HepG2 (cell line): ENCODE measurements around the gene CLIC3. TPM values are rescaled to one million over a fixed set of nuclear protein-coding genes. Genes with fewer than 3 reads are reported as not detected.

Experiments used
- ATAC-seq: fragments of 200-7000 bp; cut with Tn5 transposase; 3 replicates; pipeline ENCODE4 v1.9.1; 2020; ENCODE audit warnings: mild to moderate bottlenecking, moderate library complexity
- BruUV-seq: library from RNA; stranded (reverse); fragments of 400-500 nt; replicated peaks from 2 replicates; lab custom pipeline; 2021; lab: Mats Ljungman, UMichigan
- CTCF ChIA-PET: fragments of 300-600 bp; formaldehyde crosslinking; extraction: SDS; loops from one replicate; lab custom pipeline; 2021; ENCODE audit warnings: low total read pairs, inconsistent platforms, low intra/inter-chr PET ratio; lab: Yijun Ruan, JAX
- POLR2A ChIA-PET: fragments of 350-600 bp; sonication (Branson Sonifier 250); formaldehyde crosslinking; loops from one replicate; lab custom pipeline; 2020; ENCODE audit warnings: antibody characterized with exemption, inconsistent platforms; lab: Yijun Ruan, JAX
- DNase-seq: peaks from one replicate; pipeline ENCODE4 v3.0.0-alpha.2; 2015; ENCODE audit warnings: low spot score
- FAIRE-seq: peaks from 3 replicates; lab custom pipeline; 2011; peaks lifted over from hg19 to GRCh38; lab: Jason Lieb, UNC
- H2AFZ ChIP-seq: one replicate; pipeline ENCODE4 v1.6.1; 2011; ENCODE audit warnings: low read length, inconsistent platforms
- H3K27ac ChIP-seq: fragments of 300-600 bp; 3 replicates; pipeline ENCODE4 v1.8.0; 2011; ENCODE audit warnings: mixed run types, mild to moderate bottlenecking, mixed read lengths, low read length, inconsistent platforms; ENCODE audit not compliant: insufficient read depth; ENCODE audit errors: extremely low read length
- H3K27me3 ChIP-seq, 2 experiments: fragments of 200-600 bp in 1 of 2; 2 replicates in 1 of 2; 3 replicates in 1 of 2; pipeline versions ENCODE4 v1.6.0 to v1.8.0; 2011; ENCODE audit warnings: low read length in 2 of 2, mild to moderate bottlenecking in 2 of 2, moderate library complexity in 2 of 2, inconsistent platforms in 1 of 2; ENCODE audit not compliant: insufficient read depth in 2 of 2, control insufficient read depth in 1 of 2
- H3K36me3 ChIP-seq, 2 experiments: fragments of 200-600 bp in 1 of 2; replicated peaks in 1 of 2; 2 replicates in 1 of 2; 3 replicates in 1 of 2; pipeline versions ENCODE4 v1.5.1 to v1.8.0; 2011; ENCODE audit warnings: low read length in 2 of 2, inconsistent platforms in 1 of 2; ENCODE audit not compliant: insufficient read depth in 2 of 2, control insufficient read depth in 1 of 2
- H3K4me1 ChIP-seq: 2 replicates; pipeline ENCODE4 v1.5.1; 2012; ENCODE audit warnings: low read length, inconsistent platforms; ENCODE audit not compliant: insufficient read depth
- H3K4me2 ChIP-seq: 2 replicates; pipeline ENCODE4 v1.6.0; 2011; ENCODE audit warnings: low read depth, low read length, inconsistent platforms
- H3K4me3 ChIP-seq, 3 experiments: fragments of 200-600 bp in 1 of 3; sonication (generic), shearing (Covaris generic) in 1 of 3; replicated peaks in 1 of 3; 2 replicates each; pipeline ENCODE4 v1.5.1; 2011 to 2016; ENCODE audit warnings: low read length in 3 of 3, inconsistent platforms in 2 of 3, low read depth in 2 of 3, mild to moderate bottlenecking in 2 of 3, control low read depth in 1 of 3, mixed read lengths in 1 of 3; ENCODE audit not compliant: insufficient read depth in 1 of 3
- H3K79me2 ChIP-seq: one replicate; pipeline ENCODE4 v1.6.1; 2011; ENCODE audit warnings: low read length, inconsistent platforms; ENCODE audit not compliant: insufficient read depth
- H3K9ac ChIP-seq: 2 replicates; pipeline ENCODE4 v1.6.0; 2011; ENCODE audit warnings: mild to moderate bottlenecking, low read depth, low read length, inconsistent platforms; ENCODE audit not compliant: insufficient read depth
- H3K9me3 ChIP-seq: 2 replicates; pipeline ENCODE4 v1.5.1; 2012; ENCODE audit warnings: mild to moderate bottlenecking, low read length
- H4K20me1 ChIP-seq: 2 replicates; pipeline ENCODE4 v1.6.0; 2011; ENCODE audit warnings: inconsistent platforms, mild to moderate bottlenecking, low read length, moderate library complexity; ENCODE audit not compliant: insufficient read depth
- CAMTA2 ChIP-seq: sonication (generic); formaldehyde crosslinking; IDR thresholded peaks from 2 replicates; pipeline ENCODE4 v1.4.0; 2020; ENCODE audit warnings: mild to moderate bottlenecking, missing genetic modification reagents, borderline replicate concordance
- DMTF1 ChIP-seq: sonication (generic); formaldehyde crosslinking; IDR thresholded peaks from 2 replicates; pipeline ENCODE4 v1.4.0; 2020; ENCODE audit warnings: mild to moderate bottlenecking, missing genetic modification reagents
- PRDM4 ChIP-seq: sonication (generic); formaldehyde crosslinking; IDR thresholded peaks from 2 replicates; pipeline ENCODE4 v1.9.0; 2021; ENCODE audit warnings: missing genetic modification reagents, borderline replicate concordance
- ZFP36L1 ChIP-seq: sonication (generic); formaldehyde crosslinking; IDR thresholded peaks from 2 replicates; pipeline ENCODE4 v1.8.0; 2022; ENCODE audit warnings: mild to moderate bottlenecking, missing genetic modification reagents, moderate library complexity
- ZSCAN22 ChIP-seq: sonication (generic); formaldehyde crosslinking; IDR thresholded peaks from 2 replicates; pipeline ENCODE4 v1.4.0; 2020; ENCODE audit warnings: mild to moderate bottlenecking, missing genetic modification reagents
- WGBS: methylation state at CpG from one replicate; pipeline ENCODE4 v1.1.6; 2017; ENCODE audit warnings: low lambda C conversion rate; 5-methylcytosine and 5-hydroxymethylcytosine counted together
- in situ Hi-C: cut with HindIII; loops from 2 replicates; pipeline ENCODE4 v1.10.0; 2017; ENCODE audit warnings: low pct_unique_long_range_greater_than_20kb; ENCODE audit not compliant: extremely low pct_ligation_motif_present
- intact Hi-C: fragments of 100-400 bp; cut with micrococcal nuclease; formaldehyde crosslinking; loops from one replicate; pipeline ENCODE4 v1.10.0; 2022; ENCODE audit not compliant: unreplicated experiment
- polyA plus RNA-seq, 8 experiments: library from polyadenylated mRNA; depleted of rRNA in 3 of 8; stranded (reverse) in 7 of 8; unstranded in 1 of 8; fragments of >200 nt; fragmentation: Illumina TruSeq in 4 of 8; extraction: Trizol in 4 of 8; gene quantifications; 2 replicates each; pipeline versions ENCODE4 v1.2.1 to v1.2.3, GENCODE V29; 2011 to 2016; ENCODE audit warnings: low read depth in 4 of 8, missing spikeins in 1 of 8, mixed read lengths in 1 of 8; ENCODE audit not compliant: insufficient read depth in 1 of 8
- total RNA-seq, 5 experiments: library from RNA; depleted of rRNA; stranded (reverse); fragments of >200 nt; fragmentation: Illumina TruSeq; extraction: Trizol; gene quantifications; 2 replicates each; pipeline ENCODE4 v1.2.3, GENCODE V29; 2016; ENCODE audit warnings: low read depth in 1 of 5

Gene CLIC3
- total and polyA plus RNA-seq, 2 of the 13 experiments (the other 11 are each of a cell fraction or from before 2014, with no cell fraction given), result 0.51 to 1.5 TPM

- FAIRE-seq (no peak), ATAC-seq (no peak), DNase-seq (no peak)
- 65% methylated on average over 10 of the region's 14 CpGs for WGBS
- H3K4me3 ChIP-seq, result no peak overlapping the region
- no peaks in the 10 kb centered on the region for H3K9me3 ChIP-seq
- intact Hi-C loops (no loop called here), in situ Hi-C loops (no loop called here)
- H3K9ac ChIP-seq, result no peak overlapping the region
- no peak overlapping the region for H3K4me2 ChIP-seq
- no peak overlapping the region for H3K27ac ChIP-seq
- H3K27me3 ChIP-seq, result peaks cover 1 to 13% of the 10 kb centered on the region in 2 experiments; a peak in 2 of 5 replicates
- POLR2A ChIA-PET, result interaction anchor here (0.9 kb wide), 1 partner anchor 100 kb away, joined by 3 read pairs; no protein-coding TSS in a partner anchor
- H3K79me2 ChIP-seq, result peaks cover 3% of the 10 kb centered on the region
- H3K4me1 ChIP-seq, result peaks cover 14% of the 10 kb centered on the region
- TF ChIP-seq ZFP36L1 (CRISPR knock-in tag), result no peak
- no peak for TF ChIP-seq DMTF1 (CRISPR knock-in tag)
- no peak for TF ChIP-seq ZSCAN22
- TF ChIP-seq PRDM4, result no peak
- no peak for TF ChIP-seq CAMTA2
- H3K36me3 ChIP-seq, result no peaks in the 10 kb centered on the region
- BruUV-seq, result no TSS peak
- H2AFZ ChIP-seq, result no peak overlapping the region
- CTCF ChIA-PET, result no interaction called here
- H4K20me1 ChIP-seq, result no peaks in the 10 kb centered on the region
Measured at GRCh38 chr9:136955202-136955942, 41.0 kb downstream of the CLIC3 start.
